GM12878 (cell line): Measurements from ENCODE around the gene TGFBR1. TPM values are rescaled to one million over a fixed set of nuclear protein-coding genes. Genes with fewer than 3 reads are reported as not detected.

Experiments
- BACH1 ChIP-seq: fragments of 450-650 bp; IDR thresholded peaks from 2 replicates; pipeline ENCODE4 v1.6.1; 2017; ENCODE audit warnings: mild to moderate bottlenecking, borderline replicate concordance
- BMI1 ChIP-seq: fragments of 450-650 bp; IDR thresholded peaks from 2 replicates; pipeline ENCODE4 v1.6.1; 2016; ENCODE audit warnings: mild to moderate bottlenecking, moderate library complexity, borderline replicate concordance
- BRCA1 ChIP-seq: IDR thresholded peaks from 2 replicates; pipeline ENCODE4 v1.6.1; 2011; ENCODE audit warnings: low read depth, low read length, improper control_type of control experiment
- CBX3 ChIP-seq: fragments of 200-600 bp; sonication (generic); IDR thresholded peaks from 2 replicates; pipeline ENCODE4 v1.6.1; 2016; ENCODE audit warnings: low read depth, borderline replicate concordance
- CHD2 ChIP-seq: IDR thresholded peaks from 2 replicates; pipeline ENCODE4 v1.6.1; 2011; ENCODE audit warnings: low read depth, low read length, improper control_type of control experiment, borderline replicate concordance
- CREM ChIP-seq: IDR thresholded peaks from 2 replicates; pipeline ENCODE4 v1.6.1; 2014; ENCODE audit warnings: antibody characterized with exemption, low read depth
- JUNB ChIP-seq: IDR thresholded peaks from 2 replicates; pipeline ENCODE4 v1.6.1; 2016; ENCODE audit warnings: antibody characterized with exemption, mild to moderate bottlenecking
- MYB ChIP-seq: fragments of 150-350 bp; IDR thresholded peaks from 2 replicates; pipeline ENCODE4 v1.6.1; 2014; ENCODE audit warnings: mild to moderate bottlenecking, low read depth, low read length, borderline replicate concordance
- PAX5 ChIP-seq: IDR thresholded peaks from 2 replicates; pipeline ENCODE4 v1.6.1; 2011; ENCODE audit warnings: low read depth, low read length, borderline replicate concordance
- POLR2A ChIP-seq: IDR thresholded peaks from 2 replicates; pipeline ENCODE4 v1.6.1; 2011; ENCODE audit warnings: low read depth, mild to moderate bottlenecking, low read length
- RAD51 ChIP-seq: fragments of 450-650 bp; IDR thresholded peaks from 2 replicates; pipeline ENCODE4 v1.6.1; 2016; ENCODE audit warnings: moderate library complexity, mild to moderate bottlenecking, inconsistent platforms
- SMAD1 ChIP-seq: fragments of 450-650 bp; IDR thresholded peaks from 2 replicates; pipeline ENCODE4 v1.6.1; 2018; ENCODE audit warnings: mild to moderate bottlenecking, low read depth; ENCODE audit not compliant: partially characterized antibody
- SMARCA5 ChIP-seq: fragments of 450-650 bp; IDR thresholded peaks from 2 replicates; pipeline ENCODE4 v1.6.1; 2017; ENCODE audit warnings: mild to moderate bottlenecking
- SMC3 ChIP-seq: IDR thresholded peaks from 2 replicates; pipeline ENCODE4 v1.6.1; 2011; ENCODE audit warnings: low read length, improper control_type of control experiment, borderline replicate concordance
- ZZZ3 ChIP-seq: IDR thresholded peaks from 2 replicates; pipeline ENCODE4 v1.6.1; 2011; ENCODE audit warnings: low read depth; ENCODE audit not compliant: control insufficient read depth, insufficient read length
- polyA plus RNA-seq, 11 experiments: library from polyadenylated mRNA; depleted of rRNA in 4 of 11; unstranded in 6 of 11; stranded (reverse) in 5 of 11; fragments of >200 nt; fragmentation: Nextera tagmentation in 4 of 11; fragmentation: Illumina TruSeq in 1 of 11; extraction: Ambion mirVana in 4 of 11; extraction: Trizol in 1 of 11; gene quantifications; 1 replicate in 1 of 11; 2 replicates in 10 of 11; pipeline versions ENCODE4 v1.2.1 to v1.2.3, GENCODE V29; 2011 to 2016; ENCODE audit warnings: inconsistent platforms in 2 of 11, missing spikeins in 2 of 11, low read depth in 1 of 11
- total RNA-seq, 4 experiments: library from RNA; depleted of rRNA in 3 of 4; stranded (reverse); fragments of >200 nt in 3 of 4; fragmentation: Illumina TruSeq in 1 of 4; extraction: Trizol in 1 of 4; gene quantifications; 2 replicates each; pipeline versions ENCODE4 v1.2.1 to v1.2.3, GENCODE V29; 2013 to 2021
- TF ChIP-seq, protein P1 (sequence below): fragments of 150-350 bp; IDR thresholded peaks from 2 replicates; pipeline ENCODE4 v1.6.1; 2014; ENCODE audit warnings: mild to moderate bottlenecking, low read depth, low read length
- TF ChIP-seq, protein P2 (sequence below): IDR thresholded peaks from 2 replicates; pipeline ENCODE4 v1.6.1; 2012; ENCODE audit warnings: low read length, inconsistent platforms
- TF ChIP-seq, protein P3 (sequence below): IDR thresholded peaks from 2 replicates; pipeline ENCODE4 v1.6.1; 2012; ENCODE audit warnings: low read depth, low read length, improper control_type of control experiment
- TF ChIP-seq, protein P4 (sequence below), 3 experiments: IDR thresholded peaks in 2 of 3; conservative IDR thresholded peaks in 1 of 3; 2 replicates each; pipeline ENCODE4 v1.5.1; 2011; ENCODE audit warnings: low read depth in 3 of 3, low read length in 3 of 3, mild to moderate bottlenecking in 3 of 3, control low read depth in 2 of 3, moderate library complexity in 2 of 3, inconsistent platforms in 1 of 3, mixed read lengths in 1 of 3; ENCODE audit not compliant: control insufficient read depth in 2 of 3, insufficient read depth in 1 of 3; ENCODE audit errors: extremely low read depth in 1 of 3
- TF ChIP-seq, protein P5 (sequence below): fragments of 450-650 bp; IDR thresholded peaks from 2 replicates; pipeline ENCODE4 v1.6.1; 2017; ENCODE audit warnings: antibody characterized with exemption, mild to moderate bottlenecking, moderate library complexity

The TGFBR1 gene
- total and polyA plus RNA-seq, 10 of the 15 experiments (the other 5 are each of a cell fraction or from before 2014, with no cell fraction given) = 2.9 to 27.2 (median 16.6) TPM

DNA sequence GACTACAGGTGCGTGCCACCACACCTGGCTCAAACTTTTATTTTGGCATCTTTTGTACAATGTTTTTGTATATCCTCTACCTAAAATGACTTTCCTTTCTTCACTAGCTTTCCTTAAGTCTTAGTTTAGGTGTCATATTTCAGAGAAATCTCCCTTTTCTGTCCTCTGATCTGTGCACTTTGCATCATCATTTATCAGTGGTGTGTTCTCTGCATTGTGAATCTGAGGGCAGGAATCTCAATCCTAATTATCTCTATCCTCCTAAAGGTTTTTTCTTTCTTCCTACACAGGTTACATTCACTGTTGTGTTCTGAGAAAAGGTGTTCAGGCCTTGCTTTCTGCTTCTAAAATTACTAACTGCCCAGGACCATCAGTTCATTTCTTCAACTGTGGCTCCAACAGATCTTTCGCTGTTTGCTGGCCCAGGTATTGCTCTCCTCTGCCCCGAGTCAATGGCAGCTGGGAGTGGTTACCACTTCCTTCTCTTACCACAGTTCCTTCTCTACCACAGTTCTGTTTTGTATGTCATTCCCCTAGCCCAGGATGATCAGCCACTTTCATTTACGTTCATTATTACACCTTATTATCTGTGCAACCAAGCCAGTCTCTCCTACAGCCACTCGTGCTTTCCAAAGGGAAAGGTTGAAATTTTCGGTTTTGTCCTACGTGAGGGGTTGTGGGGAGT lies 14.0 kb downstream of the TGFBR1 start (continued):
- TF ChIP-seq MYB = no peak
- peak; percentile 70 for TF ChIP-seq JUNB
- TF ChIP-seq RAD51 = peak; percentile 20; the same call in 1 of the 2 replicates
- peak; percentile 81; the same call in 1 of the 2 replicates for TF ChIP-seq PAX5
- TF ChIP-seq CBX3 = no peak
- TF ChIP-seq CHD2 = peak; percentile 53; the same call in 1 of the 2 replicates
- no peak for TF ChIP-seq SMC3
- TF ChIP-seq, protein P1, sequence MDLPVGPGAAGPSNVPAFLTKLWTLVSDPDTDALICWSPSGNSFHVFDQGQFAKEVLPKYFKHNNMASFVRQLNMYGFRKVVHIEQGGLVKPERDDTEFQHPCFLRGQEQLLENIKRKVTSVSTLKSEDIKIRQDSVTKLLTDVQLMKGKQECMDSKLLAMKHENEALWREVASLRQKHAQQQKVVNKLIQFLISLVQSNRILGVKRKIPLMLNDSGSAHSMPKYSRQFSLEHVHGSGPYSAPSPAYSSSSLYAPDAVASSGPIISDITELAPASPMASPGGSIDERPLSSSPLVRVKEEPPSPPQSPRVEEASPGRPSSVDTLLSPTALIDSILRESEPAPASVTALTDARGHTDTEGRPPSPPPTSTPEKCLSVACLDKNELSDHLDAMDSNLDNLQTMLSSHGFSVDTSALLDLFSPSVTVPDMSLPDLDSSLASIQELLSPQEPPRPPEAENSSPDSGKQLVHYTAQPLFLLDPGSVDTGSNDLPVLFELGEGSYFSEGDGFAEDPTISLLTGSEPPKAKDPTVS = no peak
- no peak for TF ChIP-seq BRCA1
- TF ChIP-seq, protein P2, sequence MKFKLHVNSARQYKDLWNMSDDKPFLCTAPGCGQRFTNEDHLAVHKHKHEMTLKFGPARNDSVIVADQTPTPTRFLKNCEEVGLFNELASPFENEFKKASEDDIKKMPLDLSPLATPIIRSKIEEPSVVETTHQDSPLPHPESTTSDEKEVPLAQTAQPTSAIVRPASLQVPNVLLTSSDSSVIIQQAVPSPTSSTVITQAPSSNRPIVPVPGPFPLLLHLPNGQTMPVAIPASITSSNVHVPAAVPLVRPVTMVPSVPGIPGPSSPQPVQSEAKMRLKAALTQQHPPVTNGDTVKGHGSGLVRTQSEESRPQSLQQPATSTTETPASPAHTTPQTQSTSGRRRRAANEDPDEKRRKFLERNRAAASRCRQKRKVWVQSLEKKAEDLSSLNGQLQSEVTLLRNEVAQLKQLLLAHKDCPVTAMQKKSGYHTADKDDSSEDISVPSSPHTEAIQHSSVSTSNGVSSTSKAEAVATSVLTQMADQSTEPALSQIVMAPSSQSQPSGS = 0 out of 2 replicates have a peak, but pooled peaks have one; percentile 47
- TF ChIP-seq SMARCA5 = no peak
- TF ChIP-seq, protein P3, sequence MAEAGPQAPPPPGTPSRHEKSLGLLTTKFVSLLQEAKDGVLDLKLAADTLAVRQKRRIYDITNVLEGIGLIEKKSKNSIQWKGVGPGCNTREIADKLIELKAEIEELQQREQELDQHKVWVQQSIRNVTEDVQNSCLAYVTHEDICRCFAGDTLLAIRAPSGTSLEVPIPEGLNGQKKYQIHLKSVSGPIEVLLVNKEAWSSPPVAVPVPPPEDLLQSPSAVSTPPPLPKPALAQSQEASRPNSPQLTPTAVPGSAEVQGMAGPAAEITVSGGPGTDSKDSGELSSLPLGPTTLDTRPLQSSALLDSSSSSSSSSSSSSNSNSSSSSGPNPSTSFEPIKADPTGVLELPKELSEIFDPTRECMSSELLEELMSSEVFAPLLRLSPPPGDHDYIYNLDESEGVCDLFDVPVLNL = no peak
- TF ChIP-seq BACH1 = no peak
- TF ChIP-seq ZZZ3 = no peak
- no peak for TF ChIP-seq POLR2A
- peak; percentile 75 for TF ChIP-seq CREM
- 0 out of 2 replicates have a peak, but pooled peaks have one; percentile 27 for TF ChIP-seq BMI1
- TF ChIP-seq SMAD1 = no peak
- TF ChIP-seq, protein P4, sequence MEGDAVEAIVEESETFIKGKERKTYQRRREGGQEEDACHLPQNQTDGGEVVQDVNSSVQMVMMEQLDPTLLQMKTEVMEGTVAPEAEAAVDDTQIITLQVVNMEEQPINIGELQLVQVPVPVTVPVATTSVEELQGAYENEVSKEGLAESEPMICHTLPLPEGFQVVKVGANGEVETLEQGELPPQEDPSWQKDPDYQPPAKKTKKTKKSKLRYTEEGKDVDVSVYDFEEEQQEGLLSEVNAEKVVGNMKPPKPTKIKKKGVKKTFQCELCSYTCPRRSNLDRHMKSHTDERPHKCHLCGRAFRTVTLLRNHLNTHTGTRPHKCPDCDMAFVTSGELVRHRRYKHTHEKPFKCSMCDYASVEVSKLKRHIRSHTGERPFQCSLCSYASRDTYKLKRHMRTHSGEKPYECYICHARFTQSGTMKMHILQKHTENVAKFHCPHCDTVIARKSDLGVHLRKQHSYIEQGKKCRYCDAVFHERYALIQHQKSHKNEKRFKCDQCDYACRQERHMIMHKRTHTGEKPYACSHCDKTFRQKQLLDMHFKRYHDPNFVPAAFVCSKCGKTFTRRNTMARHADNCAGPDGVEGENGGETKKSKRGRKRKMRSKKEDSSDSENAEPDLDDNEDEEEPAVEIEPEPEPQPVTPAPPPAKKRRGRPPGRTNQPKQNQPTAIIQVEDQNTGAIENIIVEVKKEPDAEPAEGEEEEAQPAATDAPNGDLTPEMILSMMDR (IDR thresholded peaks at IDR 0.05 in 2 of 3, conservative IDR thresholded peaks at IDR 0.05 in 1 of 3; ENCODE audit: control insufficient read depth in 2 of 3, extremely low read depth in 1 of 3, insufficient read depth in 1 of 3, low read depth in 3 of 3, low read length in 3 of 3) = no peak
- TF ChIP-seq, protein P5, sequence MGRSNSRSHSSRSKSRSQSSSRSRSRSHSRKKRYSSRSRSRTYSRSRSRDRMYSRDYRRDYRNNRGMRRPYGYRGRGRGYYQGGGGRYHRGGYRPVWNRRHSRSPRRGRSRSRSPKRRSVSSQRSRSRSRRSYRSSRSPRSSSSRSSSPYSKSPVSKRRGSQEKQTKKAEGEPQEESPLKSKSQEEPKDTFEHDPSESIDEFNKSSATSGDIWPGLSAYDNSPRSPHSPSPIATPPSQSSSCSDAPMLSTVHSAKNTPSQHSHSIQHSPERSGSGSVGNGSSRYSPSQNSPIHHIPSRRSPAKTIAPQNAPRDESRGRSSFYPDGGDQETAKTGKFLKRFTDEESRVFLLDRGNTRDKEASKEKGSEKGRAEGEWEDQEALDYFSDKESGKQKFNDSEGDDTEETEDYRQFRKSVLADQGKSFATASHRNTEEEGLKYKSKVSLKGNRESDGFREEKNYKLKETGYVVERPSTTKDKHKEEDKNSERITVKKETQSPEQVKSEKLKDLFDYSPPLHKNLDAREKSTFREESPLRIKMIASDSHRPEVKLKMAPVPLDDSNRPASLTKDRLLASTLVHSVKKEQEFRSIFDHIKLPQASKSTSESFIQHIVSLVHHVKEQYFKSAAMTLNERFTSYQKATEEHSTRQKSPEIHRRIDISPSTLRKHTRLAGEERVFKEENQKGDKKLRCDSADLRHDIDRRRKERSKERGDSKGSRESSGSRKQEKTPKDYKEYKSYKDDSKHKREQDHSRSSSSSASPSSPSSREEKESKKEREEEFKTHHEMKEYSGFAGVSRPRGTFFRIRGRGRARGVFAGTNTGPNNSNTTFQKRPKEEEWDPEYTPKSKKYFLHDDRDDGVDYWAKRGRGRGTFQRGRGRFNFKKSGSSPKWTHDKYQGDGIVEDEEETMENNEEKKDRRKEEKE = no peak
